GM12891 (cell line): ENCODE measurements around the gene ME1.
A peak's percentile ranks its signal among the peaks of the same experiment; 100 is the strongest.

ENCODE experiments used
- DNase-seq: peaks from one replicate; pipeline ENCODE4 v3.0.0; 2011; ENCODE audit warnings: low spot score; ENCODE audit not compliant: insufficient read length
- FAIRE-seq: peaks from 2 replicates; lab custom pipeline; 2011; peaks lifted over from hg19 to GRCh38; lab: Jason Lieb, UNC
- PAX5 ChIP-seq: IDR thresholded peaks from 2 replicates; pipeline ENCODE4 v1.6.1; 2011; ENCODE audit warnings: low read length, moderate library complexity, mild to moderate bottlenecking; ENCODE audit not compliant: insufficient read depth, severe bottlenecking
- POLR2A ChIP-seq: IDR thresholded peaks from 2 replicates; pipeline ENCODE4 v1.6.1; 2011; ENCODE audit warnings: low read depth, low read length, control low read depth
- POLR2AphosphoS5 ChIP-seq: IDR thresholded peaks from 2 replicates; pipeline ENCODE4 v1.6.1; 2011; ENCODE audit warnings: low read depth, low read length, control low read depth
- POU2F2 ChIP-seq: IDR thresholded peaks from 2 replicates; pipeline ENCODE4 v1.6.1; 2011; ENCODE audit warnings: low read depth, mild to moderate bottlenecking, control low read depth, low read length, moderate library complexity
- SPI1 ChIP-seq: IDR thresholded peaks from 2 replicates; pipeline ENCODE4 v1.6.1; 2011; ENCODE audit warnings: low read depth, low read length, control low read depth
- TAF1 ChIP-seq: IDR thresholded peaks from 2 replicates; pipeline ENCODE4 v1.6.1; 2011; ENCODE audit warnings: low read depth, low read length, control low read depth

The ME1 gene

GRCh38 chr6:83231146-83231545 lies 199.7 kb downstream of the ME1 start:
- DNase-seq (no peak), FAIRE-seq (no peak)
- TF ChIP-seq POU2F2: no peak
- TF ChIP-seq PAX5: no peak
- TF ChIP-seq TAF1: no peak
- TF ChIP-seq SPI1: no peak
- TF ChIP-seq POLR2A: no peak
- no peak for TF ChIP-seq POLR2AphosphoS5

GRCh38 chr6:83226517-83226916 lies 204.3 kb downstream of the ME1 start:
- FAIRE-seq (no peak), DNase-seq (no peak)
- TF ChIP-seq PAX5 (no peak), POLR2A (no peak), SPI1 (no peak), POLR2AphosphoS5 (no peak), TAF1 (no peak), POU2F2 (no peak)

- peak; percentile 68 for FAIRE-seq
- no peak for DNase-seq
Measured at GRCh38 chr6:83221889-83222479, 208.9 kb downstream of the ME1 start.

GRCh38 chr6:83221276-83221675 lies 209.6 kb downstream of the ME1 start:
- TF ChIP-seq POU2F2 (no peak), TAF1 (no peak), POLR2AphosphoS5 (no peak), SPI1 (no peak), POLR2A (no peak), PAX5 (no peak)
- DNase-seq (no peak), FAIRE-seq (no peak)

More at GRCh38 chr6:83221889-83222479, 208.9 kb downstream of the ME1 start:
- TF ChIP-seq SPI1: no peak
- no peak for TF ChIP-seq POLR2A
- no peak for TF ChIP-seq TAF1
- no peak for TF ChIP-seq PAX5
- no peak for TF ChIP-seq POU2F2
- TF ChIP-seq POLR2AphosphoS5: no peak

GRCh38 chr6:83220121-83220520 lies 210.7 kb downstream of the ME1 start:
- no peak for DNase-seq
- FAIRE-seq: no peak
- TF ChIP-seq POU2F2: no peak
- no peak for TF ChIP-seq PAX5
- no peak for TF ChIP-seq SPI1
- TF ChIP-seq POLR2A: no peak
- TF ChIP-seq TAF1: no peak
- TF ChIP-seq POLR2AphosphoS5: no peak

- FAIRE-seq (no peak), DNase-seq (no peak)
- TF ChIP-seq SPI1: no peak
- no peak for TF ChIP-seq TAF1
- no peak for TF ChIP-seq POLR2AphosphoS5
- TF ChIP-seq POLR2A: no peak
- no peak for TF ChIP-seq PAX5
- no peak for TF ChIP-seq POU2F2
Measured at GRCh38 chr6:83218646-83219045, 212.2 kb downstream of the ME1 start.

- FAIRE-seq: no peak
- no peak for DNase-seq
- TF ChIP-seq TAF1 (no peak), POLR2AphosphoS5 (no peak), POLR2A (no peak), POU2F2 (no peak), PAX5 (no peak), SPI1 (no peak)
Measured at GRCh38 chr6:83216806-83217205, 214.0 kb downstream of the ME1 start.

- TF ChIP-seq POU2F2 (no peak), SPI1 (no peak), POLR2A (no peak), POLR2AphosphoS5 (no peak), TAF1 (no peak), PAX5 (no peak)
- FAIRE-seq (peak; percentile 92), DNase-seq (no peak)
Measured at GRCh38 chr6:83215131-83216047, 215.5 kb downstream of the ME1 start.

GRCh38 chr6:83202031-83202430 lies 228.8 kb downstream of the ME1 start:
- FAIRE-seq (no peak), DNase-seq (no peak)
- TF ChIP-seq POLR2AphosphoS5 (no peak), PAX5 (no peak), TAF1 (no peak), POLR2A (no peak), POU2F2 (no peak), SPI1 (no peak)
